Measurements from ENCODE around the gene RNF224. TPM values are rescaled to one million over a fixed set of nuclear protein-coding genes. Genes with fewer than 3 reads are reported as not detected.

The RNF224 gene
- polyA plus RNA-seq, 1 experiment, result not detected

DNA sequence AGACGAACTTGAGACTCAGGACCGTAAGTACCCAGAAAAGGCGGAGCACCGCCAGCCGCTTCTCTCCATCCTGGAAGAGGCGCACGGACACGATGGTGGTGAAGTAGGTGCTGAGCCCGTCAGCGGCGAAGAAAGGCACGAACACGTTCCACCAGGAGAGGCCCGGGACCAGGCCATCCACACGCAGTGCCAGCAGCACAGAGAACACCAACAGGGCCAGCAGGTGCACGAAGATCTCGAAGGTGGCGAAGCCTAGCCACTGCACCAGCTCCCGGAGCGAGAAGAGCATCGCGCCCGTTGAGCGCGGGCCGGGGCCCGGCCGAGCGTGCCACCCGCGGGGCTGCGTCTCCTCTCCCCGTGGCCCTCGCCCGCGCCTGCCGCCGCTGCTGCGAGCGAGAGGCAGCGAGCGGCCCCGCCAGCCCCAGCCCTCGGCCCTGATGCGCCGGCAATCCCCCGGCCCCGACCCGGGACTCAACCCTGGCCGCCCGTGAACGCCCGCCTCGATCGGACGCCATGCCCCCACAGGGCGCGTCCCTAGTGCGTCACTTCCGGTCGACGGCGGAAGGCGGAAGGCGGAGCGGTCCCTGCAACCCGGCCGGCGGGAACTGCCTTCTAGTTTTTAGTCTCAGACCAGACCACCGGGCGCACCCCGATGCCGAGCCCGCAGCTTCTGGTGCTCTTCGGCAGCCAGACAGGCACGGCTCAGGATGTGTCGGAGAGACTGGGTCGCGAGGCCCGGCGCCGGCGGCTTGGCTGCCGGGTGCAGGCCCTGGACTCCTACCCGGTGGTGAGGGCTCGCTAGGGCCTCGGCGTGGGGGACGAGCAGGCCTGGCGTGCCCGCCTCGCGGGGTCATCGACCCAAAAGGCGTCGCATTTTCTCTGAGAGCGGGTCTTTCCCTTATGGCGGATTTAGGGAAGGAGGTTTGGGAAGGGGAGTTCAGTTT, 21.9 kb upstream of the RNF224 start, which contains the start of the genes NDOR1 and TMEM203:
Gene NDOR1 (plus strand): TSS at position 575 of the 944 bp plus-strand sequence. CDS start 78 bp downstream, at position 653.
Gene TMEM203 (minus strand): TSS at position 523 of the 944 bp plus-strand sequence. CDS start 234 bp downstream, at position 289.
- Histone ChIP-seq H3K36me3 (ENCODE audit: control insufficient read depth, insufficient read depth, low read length) (peaks cover 2% of the 10 kb centered on the region), H3K4me3 (ENCODE audit: low read depth, low read length) (peak within 1 kb of the TSS; percentile 79), H3K27me3 (ENCODE audit: control insufficient read depth, insufficient read depth, low read length) (no peaks in the 10 kb centered on the region)
- POLR2A ChIA-PET, result interaction anchor here (0.7 kb wide), 1 partner anchor 22 kb away, joined by 6 read pairs; no protein-coding TSS in a partner anchor
- CTCF ChIA-PET, result interaction anchor here (1.1 kb wide), 1 partner anchor 11 kb away, joined by 3 read pairs; no protein-coding TSS in a partner anchor
- DNase-seq (ENCODE audit: low read depth), result no peak
- TF ChIP-seq, protein P1, sequence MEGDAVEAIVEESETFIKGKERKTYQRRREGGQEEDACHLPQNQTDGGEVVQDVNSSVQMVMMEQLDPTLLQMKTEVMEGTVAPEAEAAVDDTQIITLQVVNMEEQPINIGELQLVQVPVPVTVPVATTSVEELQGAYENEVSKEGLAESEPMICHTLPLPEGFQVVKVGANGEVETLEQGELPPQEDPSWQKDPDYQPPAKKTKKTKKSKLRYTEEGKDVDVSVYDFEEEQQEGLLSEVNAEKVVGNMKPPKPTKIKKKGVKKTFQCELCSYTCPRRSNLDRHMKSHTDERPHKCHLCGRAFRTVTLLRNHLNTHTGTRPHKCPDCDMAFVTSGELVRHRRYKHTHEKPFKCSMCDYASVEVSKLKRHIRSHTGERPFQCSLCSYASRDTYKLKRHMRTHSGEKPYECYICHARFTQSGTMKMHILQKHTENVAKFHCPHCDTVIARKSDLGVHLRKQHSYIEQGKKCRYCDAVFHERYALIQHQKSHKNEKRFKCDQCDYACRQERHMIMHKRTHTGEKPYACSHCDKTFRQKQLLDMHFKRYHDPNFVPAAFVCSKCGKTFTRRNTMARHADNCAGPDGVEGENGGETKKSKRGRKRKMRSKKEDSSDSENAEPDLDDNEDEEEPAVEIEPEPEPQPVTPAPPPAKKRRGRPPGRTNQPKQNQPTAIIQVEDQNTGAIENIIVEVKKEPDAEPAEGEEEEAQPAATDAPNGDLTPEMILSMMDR (IDR thresholded peaks at IDR 0.05; ENCODE audit: insufficient read depth, low read depth, low read length), result no peak

DNA sequence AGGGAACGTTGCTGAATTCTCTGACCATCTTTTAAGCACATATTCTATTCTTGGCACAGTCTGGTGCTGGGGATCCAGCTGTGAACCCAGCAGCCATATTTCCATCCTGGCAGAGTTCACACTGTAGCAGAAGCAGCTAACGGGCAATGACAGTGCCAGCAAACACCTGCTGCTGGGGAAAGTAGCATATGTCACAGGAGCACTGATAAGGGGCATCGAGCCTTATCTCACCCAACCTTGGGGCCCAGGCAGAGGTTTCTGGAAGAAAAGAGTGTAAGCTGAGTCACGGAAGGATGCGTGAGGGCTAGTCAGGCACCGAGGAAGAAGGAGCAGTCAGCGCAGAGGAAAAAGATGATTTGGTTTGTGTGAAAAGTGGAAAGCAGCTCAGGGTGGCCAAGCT, 20.7 kb upstream of the RNF224 start:
- TF ChIP-seq, protein P1 (IDR thresholded peaks at IDR 0.05; ENCODE audit: insufficient read depth, low read depth, low read length), result no peak
- ChIA-PET CTCF (interaction anchor here (1.5 kb wide), 1 partner anchor 30 kb away, joined by 4 read pairs; no protein-coding TSS in a partner anchor), POLR2A (interaction anchor here (0.5 kb wide), 1 partner anchor 34 kb away, joined by 3 read pairs; the partner anchor contains the start of gene TUBB4B)
- DNase-seq (ENCODE audit: low read depth), result no peak
- no peaks in the 10 kb centered on the region for H3K27me3 ChIP-seq (ENCODE audit: control insufficient read depth, insufficient read depth, low read length)
- peaks cover 2% of the 10 kb centered on the region for H3K36me3 ChIP-seq (ENCODE audit: control insufficient read depth, insufficient read depth, low read length)
- H3K4me3 ChIP-seq (ENCODE audit: low read depth, low read length), result peak overlapping the region; percentile 79

DNA sequence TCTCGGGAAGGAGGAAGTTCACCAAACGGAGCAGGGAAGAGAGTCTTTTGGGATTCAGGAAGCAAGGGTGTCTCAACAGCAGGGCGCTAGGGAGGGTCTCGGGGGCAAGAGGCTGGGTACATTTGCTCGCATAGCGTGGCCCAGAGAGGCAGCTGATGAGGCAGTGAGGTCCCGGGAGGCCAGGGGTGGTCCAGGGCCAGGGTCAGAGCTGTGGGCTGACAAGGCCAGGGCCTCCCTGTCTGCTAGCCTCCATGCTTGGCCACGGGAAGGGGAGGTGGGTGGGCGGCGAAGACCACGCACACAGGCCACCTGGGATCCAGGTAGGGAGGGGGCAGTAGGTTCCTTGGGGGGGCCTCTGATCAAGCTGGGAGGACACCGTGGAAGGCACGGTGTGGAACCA, 15.8 kb upstream of the RNF224 start:
- POLR2A ChIA-PET, result no interaction called here
- CTCF ChIA-PET, result interaction anchor here (1.6 kb wide), 1 partner anchor 22 kb away, joined by 3 read pairs; no protein-coding TSS in a partner anchor
- Histone ChIP-seq H3K4me3 (ENCODE audit: low read depth, low read length) (no peak overlapping the region), H3K36me3 (ENCODE audit: control insufficient read depth, insufficient read depth, low read length) (peaks cover 2% of the 10 kb centered on the region), H3K27me3 (ENCODE audit: control insufficient read depth, insufficient read depth, low read length) (no peaks in the 10 kb centered on the region)
- DNase-seq (ENCODE audit: low read depth), result no peak
- TF ChIP-seq, protein P1 (IDR thresholded peaks at IDR 0.05; ENCODE audit: insufficient read depth, low read depth, low read length), result no peak

DNA sequence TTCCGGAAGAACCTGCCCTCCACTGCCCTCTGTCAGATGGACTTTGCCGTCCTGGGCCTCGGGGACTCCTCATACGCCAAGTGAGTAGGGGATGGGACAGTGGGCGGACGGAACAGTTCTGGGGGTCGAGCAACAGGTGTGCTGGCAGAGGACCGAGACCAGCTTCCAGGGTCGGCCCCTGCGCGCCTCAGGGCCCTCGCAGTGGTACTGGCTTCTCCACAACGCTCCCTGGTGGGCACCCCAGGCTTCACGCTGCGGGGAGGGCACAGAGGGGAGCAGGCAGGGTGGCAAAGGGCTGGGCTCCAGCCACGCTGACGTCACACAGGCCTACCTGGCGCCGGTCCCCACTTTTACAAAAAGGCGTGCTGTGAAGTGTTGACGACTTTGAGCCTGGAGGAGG, 14.8 kb upstream of the RNF224 start:
- no peak overlapping the region for H3K4me3 ChIP-seq (ENCODE audit: low read depth, low read length)
- CTCF ChIA-PET, result no interaction called here
- peaks cover 2% of the 10 kb centered on the region for H3K36me3 ChIP-seq (ENCODE audit: control insufficient read depth, insufficient read depth, low read length)
- no peaks in the 10 kb centered on the region for H3K27me3 ChIP-seq (ENCODE audit: control insufficient read depth, insufficient read depth, low read length)
- DNase-seq (ENCODE audit: low read depth), result no peak
- POLR2A ChIA-PET, result no interaction called here
- TF ChIP-seq, protein P1 (IDR thresholded peaks at IDR 0.05; ENCODE audit: insufficient read depth, low read depth, low read length), result no peak

Measured in BJ (cell line).